NT2/D1 (cell line): Measurements from ENCODE around the gene CDK5R1.

Source experiments
- YY1 ChIP-seq: IDR thresholded peaks from 2 replicates; pipeline ENCODE4 v1.6.1; 2011; ENCODE audit not compliant: insufficient read length, insufficient read depth
- ZNF274 ChIP-seq: IDR thresholded peaks from 2 replicates; pipeline ENCODE4 v1.6.1; 2011; ENCODE audit warnings: mild to moderate bottlenecking, low read depth, low read length

GRCh38 chr17:32484628-32485027, 2.2 kb upstream of the CDK5R1 start:
- TF ChIP-seq YY1 (no peak), ZNF274 (no peak)
